Measurements from ENCODE around the gene MEIS2.

Gene MEIS2

GRCh38 chr15:36944442-36944841 lies 155.9 kb downstream of the MEIS2 start:
- DNase-seq (ENCODE audit: low spot score in 2 of 2) (no peak), ATAC-seq (no peak)
- no peaks in the 10 kb centered on the region for H3K36me3 Mint-ChIP-seq
- H3K4me1 Mint-ChIP-seq: no peaks in the 10 kb centered on the region
- H3K4me3 Mint-ChIP-seq: no peak overlapping the region
- no peak overlapping the region for H3K27ac Mint-ChIP-seq
- no peaks in the 10 kb centered on the region for H3K9me3 Mint-ChIP-seq

GRCh38 chr15:36943508-36944361 lies 156.6 kb downstream of the MEIS2 start:
- H3K9me3 Mint-ChIP-seq: peaks cover 2% of the 10 kb centered on the region
- H3K4me1 Mint-ChIP-seq: no peaks in the 10 kb centered on the region
- no peak for DNase-seq (ENCODE audit: low spot score in 2 of 2)
- H3K4me3 Mint-ChIP-seq: no peak overlapping the region
- no peak for ATAC-seq
- no peaks in the 10 kb centered on the region for H3K36me3 Mint-ChIP-seq
- H3K27ac Mint-ChIP-seq: no peak overlapping the region

GRCh38 chr15:36942248-36942827 lies 158.0 kb downstream of the MEIS2 start:
- DNase-seq (ENCODE audit: low spot score in 2 of 2) (no peak), ATAC-seq (no peak)
- H3K4me3 Mint-ChIP-seq: no peak overlapping the region
- H3K9me3 Mint-ChIP-seq: peaks cover 2% of the 10 kb centered on the region
- H3K27ac Mint-ChIP-seq: no peak overlapping the region
- H3K36me3 Mint-ChIP-seq: no peaks in the 10 kb centered on the region
- no peaks in the 10 kb centered on the region for H3K4me1 Mint-ChIP-seq

- H3K27ac Mint-ChIP-seq: no peak overlapping the region
- no peak overlapping the region for H3K4me3 Mint-ChIP-seq
- peaks cover 2% of the 10 kb centered on the region for H3K9me3 Mint-ChIP-seq
- DNase-seq (ENCODE audit: low spot score in 2 of 2): no peak
- no peaks in the 10 kb centered on the region for H3K36me3 Mint-ChIP-seq
- ATAC-seq: no peak
- no peaks in the 10 kb centered on the region for H3K4me1 Mint-ChIP-seq
These were observed 158.6 kb downstream of the MEIS2 start for GRCh38 chr15:36941798-36942197.

- H3K27ac Mint-ChIP-seq: no peak overlapping the region
- no peak overlapping the region for H3K4me3 Mint-ChIP-seq
- no peaks in the 10 kb centered on the region for H3K4me1 Mint-ChIP-seq
- peaks cover 2% of the 10 kb centered on the region for H3K9me3 Mint-ChIP-seq
- DNase-seq (ENCODE audit: low spot score in 2 of 2): no peak
- H3K36me3 Mint-ChIP-seq: no peaks in the 10 kb centered on the region
- no peak for ATAC-seq
These were observed 159.6 kb downstream of the MEIS2 start for GRCh38 chr15:36940636-36941260.

- ATAC-seq (no peak), DNase-seq (ENCODE audit: low spot score in 2 of 2) (no peak)
- Mint-ChIP-seq H3K9me3 (peaks cover 2% of the 10 kb centered on the region), H3K4me3 (no peak overlapping the region), H3K4me1 (no peaks in the 10 kb centered on the region), H3K27ac (no peak overlapping the region), H3K36me3 (no peaks in the 10 kb centered on the region)
These were observed 160.1 kb downstream of the MEIS2 start for GRCh38 chr15:36940219-36940618.

GRCh38 chr15:36938764-36939163 lies 161.6 kb downstream of the MEIS2 start:
- H3K27ac Mint-ChIP-seq: no peak overlapping the region
- no peaks in the 10 kb centered on the region for H3K36me3 Mint-ChIP-seq
- DNase-seq (ENCODE audit: low spot score in 2 of 2) (no peak), ATAC-seq (no peak)
- peaks cover 2% of the 10 kb centered on the region for H3K9me3 Mint-ChIP-seq
- H3K4me1 Mint-ChIP-seq: no peaks in the 10 kb centered on the region
- no peak overlapping the region for H3K4me3 Mint-ChIP-seq

GRCh38 chr15:36938131-36938530 lies 162.2 kb downstream of the MEIS2 start:
- no peak overlapping the region for H3K27ac Mint-ChIP-seq
- ATAC-seq: no peak
- H3K4me3 Mint-ChIP-seq: no peak overlapping the region
- H3K9me3 Mint-ChIP-seq: peaks cover 2% of the 10 kb centered on the region
- no peak for DNase-seq (ENCODE audit: low spot score in 2 of 2)
- no peaks in the 10 kb centered on the region for H3K36me3 Mint-ChIP-seq
- no peaks in the 10 kb centered on the region for H3K4me1 Mint-ChIP-seq

- Mint-ChIP-seq H3K4me1 (no peaks in the 10 kb centered on the region), H3K27ac (no peak overlapping the region), H3K4me3 (no peak overlapping the region)
These were observed 163.7 kb downstream of the MEIS2 start for GRCh38 chr15:36936613-36937012.

GRCh38 chr15:36933255-36933990 lies 166.9 kb downstream of the MEIS2 start:
- no peaks in the 10 kb centered on the region for H3K9me3 Mint-ChIP-seq
- H3K4me1 Mint-ChIP-seq: no peaks in the 10 kb centered on the region
- no peak overlapping the region for H3K27ac Mint-ChIP-seq
- DNase-seq (ENCODE audit: low spot score in 2 of 2) (no peak), ATAC-seq (no peak)
- no peak overlapping the region for H3K4me3 Mint-ChIP-seq
- H3K36me3 Mint-ChIP-seq: no peaks in the 10 kb centered on the region

More at GRCh38 chr15:36936613-36937012, 163.7 kb downstream of the MEIS2 start:
- DNase-seq (ENCODE audit: low spot score in 2 of 2) (no peak), ATAC-seq (no peak)
- no peaks in the 10 kb centered on the region for H3K36me3 Mint-ChIP-seq
- peaks cover 2% of the 10 kb centered on the region for H3K9me3 Mint-ChIP-seq

GRCh38 chr15:36932070-36932469 lies 168.3 kb downstream of the MEIS2 start:
- no peaks in the 10 kb centered on the region for H3K4me1 Mint-ChIP-seq
- no peak overlapping the region for H3K27ac Mint-ChIP-seq
- H3K9me3 Mint-ChIP-seq: peaks cover 2% of the 10 kb centered on the region
- H3K4me3 Mint-ChIP-seq: no peak overlapping the region
- H3K36me3 Mint-ChIP-seq: no peaks in the 10 kb centered on the region
- DNase-seq (ENCODE audit: low spot score in 2 of 2) (no peak), ATAC-seq (no peak)

GRCh38 chr15:36931434-36931833 lies 168.9 kb downstream of the MEIS2 start:
- no peaks in the 10 kb centered on the region for H3K36me3 Mint-ChIP-seq
- no peaks in the 10 kb centered on the region for H3K4me1 Mint-ChIP-seq
- H3K4me3 Mint-ChIP-seq: no peak overlapping the region
- ATAC-seq (no peak), DNase-seq (ENCODE audit: low spot score in 2 of 2) (no peak)
- peaks cover 3% of the 10 kb centered on the region for H3K9me3 Mint-ChIP-seq
- H3K27ac Mint-ChIP-seq: no peak overlapping the region

- no peaks in the 10 kb centered on the region for H3K36me3 Mint-ChIP-seq
- H3K27ac Mint-ChIP-seq: no peak overlapping the region
- no peak overlapping the region for H3K4me3 Mint-ChIP-seq
- H3K4me1 Mint-ChIP-seq: no peaks in the 10 kb centered on the region
- ATAC-seq (no peak), DNase-seq (ENCODE audit: low spot score in 2 of 2) (no peak)
- peaks cover 3% of the 10 kb centered on the region for H3K9me3 Mint-ChIP-seq
These were observed 173.9 kb downstream of the MEIS2 start for GRCh38 chr15:36926427-36926825.

- H3K9me3 Mint-ChIP-seq: peaks cover 3% of the 10 kb centered on the region
- DNase-seq (ENCODE audit: low spot score in 2 of 2) (no peak), ATAC-seq (no peak)
- no peak overlapping the region for H3K4me3 Mint-ChIP-seq
- no peaks in the 10 kb centered on the region for H3K36me3 Mint-ChIP-seq
- H3K27ac Mint-ChIP-seq: no peak overlapping the region
- no peaks in the 10 kb centered on the region for H3K4me1 Mint-ChIP-seq
These were observed 174.5 kb downstream of the MEIS2 start for GRCh38 chr15:36925653-36926426.

- Mint-ChIP-seq H3K9me3 (peaks cover 3% of the 10 kb centered on the region), H3K4me1 (no peaks in the 10 kb centered on the region), H3K36me3 (no peaks in the 10 kb centered on the region), H3K27ac (no peak overlapping the region), H3K4me3 (no peak overlapping the region)
- ATAC-seq (no peak), DNase-seq (ENCODE audit: low spot score in 2 of 2) (no peak)
These were observed 175.3 kb downstream of the MEIS2 start for GRCh38 chr15:36925049-36925448.

Measured in stimulated activated effector memory CD8-positive, alpha-beta T cell treated with anti-CD3 and anti-CD28 coated beads, Interleukin-12 subunit alpha, Interleukin-12 subunit beta, amount 100 ng/mL, for 72 hours (primary cell).